ENCODE results near the gene CHMP6. TPM values are rescaled to one million over a fixed set of nuclear protein-coding genes. Genes with fewer than 3 reads are reported as not detected.

The CHMP6 gene
- total and polyA plus RNA-seq, 9 of the 15 experiments (the other 6 are each of a cell fraction or from before 2014, with no cell fraction given): 0.25 to 30.4 (median 13.4) TPM

DNA sequence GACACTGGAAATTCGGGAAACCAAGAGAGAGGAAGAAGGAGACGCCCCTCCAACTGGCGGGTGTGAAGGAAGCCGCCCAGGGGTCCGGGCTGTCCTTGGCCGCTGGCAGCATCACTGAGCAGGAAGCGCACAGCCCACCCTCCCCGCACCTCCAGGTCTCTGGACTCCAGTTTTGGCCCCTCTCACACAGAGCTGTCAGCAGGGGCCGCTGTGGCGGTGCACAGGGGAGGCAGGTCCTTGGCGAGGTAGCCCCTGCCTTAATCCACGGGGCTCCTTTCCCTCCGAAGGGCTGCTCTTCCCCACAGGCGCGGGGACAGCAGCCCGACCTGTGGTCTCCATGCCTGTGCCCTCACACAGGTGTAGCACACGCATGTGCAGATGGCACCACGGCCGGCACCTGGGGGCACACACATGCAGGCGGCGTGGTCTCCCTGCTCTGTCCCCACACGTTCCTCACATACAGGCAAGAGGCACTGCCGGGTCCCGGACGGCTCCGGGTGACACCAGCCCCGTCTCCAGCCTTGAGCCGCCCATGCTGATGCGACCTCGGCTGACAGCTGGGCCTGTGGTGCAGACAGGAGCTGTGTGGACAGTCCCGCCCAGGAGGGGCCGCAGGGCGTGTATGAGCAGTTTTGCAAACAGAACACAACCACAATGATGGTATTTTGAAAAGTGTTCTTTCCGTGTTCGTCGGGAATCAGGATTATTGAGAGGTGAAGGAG is 26.6 kb upstream of the CHMP6 start (continued):
- TF ChIP-seq, protein P1, sequence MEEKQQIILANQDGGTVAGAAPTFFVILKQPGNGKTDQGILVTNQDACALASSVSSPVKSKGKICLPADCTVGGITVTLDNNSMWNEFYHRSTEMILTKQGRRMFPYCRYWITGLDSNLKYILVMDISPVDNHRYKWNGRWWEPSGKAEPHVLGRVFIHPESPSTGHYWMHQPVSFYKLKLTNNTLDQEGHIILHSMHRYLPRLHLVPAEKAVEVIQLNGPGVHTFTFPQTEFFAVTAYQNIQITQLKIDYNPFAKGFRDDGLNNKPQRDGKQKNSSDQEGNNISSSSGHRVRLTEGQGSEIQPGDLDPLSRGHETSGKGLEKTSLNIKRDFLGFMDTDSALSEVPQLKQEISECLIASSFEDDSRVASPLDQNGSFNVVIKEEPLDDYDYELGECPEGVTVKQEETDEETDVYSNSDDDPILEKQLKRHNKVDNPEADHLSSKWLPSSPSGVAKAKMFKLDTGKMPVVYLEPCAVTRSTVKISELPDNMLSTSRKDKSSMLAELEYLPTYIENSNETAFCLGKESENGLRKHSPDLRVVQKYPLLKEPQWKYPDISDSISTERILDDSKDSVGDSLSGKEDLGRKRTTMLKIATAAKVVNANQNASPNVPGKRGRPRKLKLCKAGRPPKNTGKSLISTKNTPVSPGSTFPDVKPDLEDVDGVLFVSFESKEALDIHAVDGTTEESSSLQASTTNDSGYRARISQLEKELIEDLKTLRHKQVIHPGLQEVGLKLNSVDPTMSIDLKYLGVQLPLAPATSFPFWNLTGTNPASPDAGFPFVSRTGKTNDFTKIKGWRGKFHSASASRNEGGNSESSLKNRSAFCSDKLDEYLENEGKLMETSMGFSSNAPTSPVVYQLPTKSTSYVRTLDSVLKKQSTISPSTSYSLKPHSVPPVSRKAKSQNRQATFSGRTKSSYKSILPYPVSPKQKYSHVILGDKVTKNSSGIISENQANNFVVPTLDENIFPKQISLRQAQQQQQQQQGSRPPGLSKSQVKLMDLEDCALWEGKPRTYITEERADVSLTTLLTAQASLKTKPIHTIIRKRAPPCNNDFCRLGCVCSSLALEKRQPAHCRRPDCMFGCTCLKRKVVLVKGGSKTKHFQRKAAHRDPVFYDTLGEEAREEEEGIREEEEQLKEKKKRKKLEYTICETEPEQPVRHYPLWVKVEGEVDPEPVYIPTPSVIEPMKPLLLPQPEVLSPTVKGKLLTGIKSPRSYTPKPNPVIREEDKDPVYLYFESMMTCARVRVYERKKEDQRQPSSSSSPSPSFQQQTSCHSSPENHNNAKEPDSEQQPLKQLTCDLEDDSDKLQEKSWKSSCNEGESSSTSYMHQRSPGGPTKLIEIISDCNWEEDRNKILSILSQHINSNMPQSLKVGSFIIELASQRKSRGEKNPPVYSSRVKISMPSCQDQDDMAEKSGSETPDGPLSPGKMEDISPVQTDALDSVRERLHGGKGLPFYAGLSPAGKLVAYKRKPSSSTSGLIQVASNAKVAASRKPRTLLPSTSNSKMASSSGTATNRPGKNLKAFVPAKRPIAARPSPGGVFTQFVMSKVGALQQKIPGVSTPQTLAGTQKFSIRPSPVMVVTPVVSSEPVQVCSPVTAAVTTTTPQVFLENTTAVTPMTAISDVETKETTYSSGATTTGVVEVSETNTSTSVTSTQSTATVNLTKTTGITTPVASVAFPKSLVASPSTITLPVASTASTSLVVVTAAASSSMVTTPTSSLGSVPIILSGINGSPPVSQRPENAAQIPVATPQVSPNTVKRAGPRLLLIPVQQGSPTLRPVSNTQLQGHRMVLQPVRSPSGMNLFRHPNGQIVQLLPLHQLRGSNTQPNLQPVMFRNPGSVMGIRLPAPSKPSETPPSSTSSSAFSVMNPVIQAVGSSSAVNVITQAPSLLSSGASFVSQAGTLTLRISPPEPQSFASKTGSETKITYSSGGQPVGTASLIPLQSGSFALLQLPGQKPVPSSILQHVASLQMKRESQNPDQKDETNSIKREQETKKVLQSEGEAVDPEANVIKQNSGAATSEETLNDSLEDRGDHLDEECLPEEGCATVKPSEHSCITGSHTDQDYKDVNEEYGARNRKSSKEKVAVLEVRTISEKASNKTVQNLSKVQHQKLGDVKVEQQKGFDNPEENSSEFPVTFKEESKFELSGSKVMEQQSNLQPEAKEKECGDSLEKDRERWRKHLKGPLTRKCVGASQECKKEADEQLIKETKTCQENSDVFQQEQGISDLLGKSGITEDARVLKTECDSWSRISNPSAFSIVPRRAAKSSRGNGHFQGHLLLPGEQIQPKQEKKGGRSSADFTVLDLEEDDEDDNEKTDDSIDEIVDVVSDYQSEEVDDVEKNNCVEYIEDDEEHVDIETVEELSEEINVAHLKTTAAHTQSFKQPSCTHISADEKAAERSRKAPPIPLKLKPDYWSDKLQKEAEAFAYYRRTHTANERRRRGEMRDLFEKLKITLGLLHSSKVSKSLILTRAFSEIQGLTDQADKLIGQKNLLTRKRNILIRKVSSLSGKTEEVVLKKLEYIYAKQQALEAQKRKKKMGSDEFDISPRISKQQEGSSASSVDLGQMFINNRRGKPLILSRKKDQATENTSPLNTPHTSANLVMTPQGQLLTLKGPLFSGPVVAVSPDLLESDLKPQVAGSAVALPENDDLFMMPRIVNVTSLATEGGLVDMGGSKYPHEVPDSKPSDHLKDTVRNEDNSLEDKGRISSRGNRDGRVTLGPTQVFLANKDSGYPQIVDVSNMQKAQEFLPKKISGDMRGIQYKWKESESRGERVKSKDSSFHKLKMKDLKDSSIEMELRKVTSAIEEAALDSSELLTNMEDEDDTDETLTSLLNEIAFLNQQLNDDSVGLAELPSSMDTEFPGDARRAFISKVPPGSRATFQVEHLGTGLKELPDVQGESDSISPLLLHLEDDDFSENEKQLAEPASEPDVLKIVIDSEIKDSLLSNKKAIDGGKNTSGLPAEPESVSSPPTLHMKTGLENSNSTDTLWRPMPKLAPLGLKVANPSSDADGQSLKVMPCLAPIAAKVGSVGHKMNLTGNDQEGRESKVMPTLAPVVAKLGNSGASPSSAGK (IDR thresholded peaks at IDR 0.05): no peak
